ENCODE results near the gene PGA3.
"Not testable (repeated sequence)": the region's sequence is repeated elsewhere in the genome, so short reads cannot be mapped to it uniquely, and the experiment has no call there.

DNA sequence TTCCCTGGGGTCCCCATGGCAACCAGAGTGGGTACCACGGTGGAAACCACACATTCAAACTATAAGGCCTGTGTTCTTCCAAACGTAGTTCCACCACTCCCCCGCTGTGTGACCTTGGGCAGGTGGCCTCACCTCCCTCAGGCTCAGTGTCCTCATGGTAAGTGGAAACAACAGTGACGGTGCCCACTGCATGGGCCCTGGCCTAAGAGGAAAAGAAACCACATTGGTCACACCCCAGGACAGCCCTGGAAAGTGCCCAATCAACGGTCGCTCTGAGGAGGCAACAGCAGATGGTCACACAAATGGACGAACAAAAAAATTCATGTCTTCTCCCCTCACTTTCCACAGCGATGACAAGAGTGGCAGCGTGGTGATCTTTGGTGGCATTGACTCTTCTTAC, 44.8 kb downstream of the PGA3 start:
- TF ChIP-seq POLR2AphosphoS5 (IDR thresholded peaks at IDR 0.05; ENCODE audit: insufficient read depth in 1 of 2, low read depth in 1 of 2): not testable (repeated sequence)
- TF ChIP-seq, protein P1, sequence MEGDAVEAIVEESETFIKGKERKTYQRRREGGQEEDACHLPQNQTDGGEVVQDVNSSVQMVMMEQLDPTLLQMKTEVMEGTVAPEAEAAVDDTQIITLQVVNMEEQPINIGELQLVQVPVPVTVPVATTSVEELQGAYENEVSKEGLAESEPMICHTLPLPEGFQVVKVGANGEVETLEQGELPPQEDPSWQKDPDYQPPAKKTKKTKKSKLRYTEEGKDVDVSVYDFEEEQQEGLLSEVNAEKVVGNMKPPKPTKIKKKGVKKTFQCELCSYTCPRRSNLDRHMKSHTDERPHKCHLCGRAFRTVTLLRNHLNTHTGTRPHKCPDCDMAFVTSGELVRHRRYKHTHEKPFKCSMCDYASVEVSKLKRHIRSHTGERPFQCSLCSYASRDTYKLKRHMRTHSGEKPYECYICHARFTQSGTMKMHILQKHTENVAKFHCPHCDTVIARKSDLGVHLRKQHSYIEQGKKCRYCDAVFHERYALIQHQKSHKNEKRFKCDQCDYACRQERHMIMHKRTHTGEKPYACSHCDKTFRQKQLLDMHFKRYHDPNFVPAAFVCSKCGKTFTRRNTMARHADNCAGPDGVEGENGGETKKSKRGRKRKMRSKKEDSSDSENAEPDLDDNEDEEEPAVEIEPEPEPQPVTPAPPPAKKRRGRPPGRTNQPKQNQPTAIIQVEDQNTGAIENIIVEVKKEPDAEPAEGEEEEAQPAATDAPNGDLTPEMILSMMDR (IDR thresholded peaks at IDR 0.05): not testable (repeated sequence)
